Breast epithelium (tissue), 3 donors: ENCODE data around the gene C14orf180.

ENCODE experiments used
- CTCF ChIP-seq, 3 donors: fragments of 450-650 bp; IDR thresholded peaks; one replicate each; pipeline ENCODE4 v1.5.1; 2016 to 2017; ENCODE audit warnings: antibody characterized with exemption in 3 of 3, mild to moderate bottlenecking in 3 of 3, moderate library complexity in 3 of 3
- POLR2A ChIP-seq: fragments of 450-650 bp; IDR thresholded peaks from one replicate; pipeline ENCODE4 v1.6.1; 2016; ENCODE audit warnings: antibody characterized with exemption, mild to moderate bottlenecking, moderate library complexity
- POLR2AphosphoS5 ChIP-seq, 3 donors: sonication (generic); formaldehyde crosslinking; IDR thresholded peaks; one replicate each; pipeline ENCODE4 v1.6.1; 2017; ENCODE audit warnings: antibody characterized with exemption in 3 of 3

- TF ChIP-seq CTCF (IDR thresholded peaks at IDR 0.05) (no peak), POLR2A (no peak), POLR2AphosphoS5 (IDR thresholded peaks at IDR 0.05) (no peak)
Observed at GRCh38 chr14:104561632-104562495, 17.7 kb upstream of the C14orf180 start.
